Body of pancreas (tissue), 4 donors: ENCODE data around the gene TMEM150B.

Source experiments
- POLR2A ChIP-seq, 3 donors: fragments of 450-650 bp; IDR thresholded peaks; one replicate each; pipeline ENCODE4 v1.6.1; 2016; ENCODE audit warnings: antibody characterized with exemption in 3 of 3, mild to moderate bottlenecking in 2 of 3
- TF ChIP-seq, protein P1 (sequence below), 7 experiments: fragments of 450-650 bp in 4 of 7; fragments of 200-600 bp in 3 of 7; sonication (generic) in 3 of 7; IDR thresholded peaks; one replicate each; pipeline ENCODE4 v1.5.1; 2016 to 2019; ENCODE audit warnings: antibody characterized with exemption in 7 of 7

DNA sequence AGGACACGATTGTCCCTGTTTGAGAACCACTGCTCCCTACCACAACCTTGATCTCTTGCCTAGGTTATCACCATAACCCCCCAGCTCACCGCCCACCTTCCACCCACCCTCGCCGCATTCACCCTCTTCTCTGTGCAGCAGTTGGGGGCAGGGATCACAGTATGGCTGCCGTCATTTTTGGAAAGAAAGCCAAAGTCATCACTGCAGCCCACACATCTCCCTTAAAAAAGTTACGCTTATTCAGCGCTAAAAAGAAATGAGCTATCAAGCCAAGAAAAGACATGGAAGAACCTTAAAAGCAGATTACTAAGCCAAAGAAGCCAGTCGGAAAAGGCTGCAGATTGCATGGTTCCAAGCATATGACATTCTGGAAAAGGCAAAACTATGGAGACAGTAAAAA lies 55.8 kb downstream of the TMEM150B start:
- no peak for TF ChIP-seq POLR2A (IDR thresholded peaks at IDR 0.05)
- TF ChIP-seq, protein P1, sequence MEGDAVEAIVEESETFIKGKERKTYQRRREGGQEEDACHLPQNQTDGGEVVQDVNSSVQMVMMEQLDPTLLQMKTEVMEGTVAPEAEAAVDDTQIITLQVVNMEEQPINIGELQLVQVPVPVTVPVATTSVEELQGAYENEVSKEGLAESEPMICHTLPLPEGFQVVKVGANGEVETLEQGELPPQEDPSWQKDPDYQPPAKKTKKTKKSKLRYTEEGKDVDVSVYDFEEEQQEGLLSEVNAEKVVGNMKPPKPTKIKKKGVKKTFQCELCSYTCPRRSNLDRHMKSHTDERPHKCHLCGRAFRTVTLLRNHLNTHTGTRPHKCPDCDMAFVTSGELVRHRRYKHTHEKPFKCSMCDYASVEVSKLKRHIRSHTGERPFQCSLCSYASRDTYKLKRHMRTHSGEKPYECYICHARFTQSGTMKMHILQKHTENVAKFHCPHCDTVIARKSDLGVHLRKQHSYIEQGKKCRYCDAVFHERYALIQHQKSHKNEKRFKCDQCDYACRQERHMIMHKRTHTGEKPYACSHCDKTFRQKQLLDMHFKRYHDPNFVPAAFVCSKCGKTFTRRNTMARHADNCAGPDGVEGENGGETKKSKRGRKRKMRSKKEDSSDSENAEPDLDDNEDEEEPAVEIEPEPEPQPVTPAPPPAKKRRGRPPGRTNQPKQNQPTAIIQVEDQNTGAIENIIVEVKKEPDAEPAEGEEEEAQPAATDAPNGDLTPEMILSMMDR (IDR thresholded peaks at IDR 0.05): no peak
